RKO (cell line): ENCODE results near the gene PSMD11.
"Not testable (repeated sequence)": the region's sequence is repeated elsewhere in the genome, so short reads cannot be mapped to it uniquely, and the experiment has no call there.

Source experiments
- DNase-seq: peaks from one replicate; pipeline ENCODE4 v3.0.0-alpha.2; 2016; ENCODE audit warnings: low spot score

The PSMD11 gene

GRCh38 chr17:32513579-32513978 is 69.3 kb downstream of the PSMD11 start:
- DNase-seq, result no peak

- DNase-seq, result no peak
Measured at GRCh38 chr17:32514606-32515005, 70.3 kb downstream of the PSMD11 start.

DNA sequence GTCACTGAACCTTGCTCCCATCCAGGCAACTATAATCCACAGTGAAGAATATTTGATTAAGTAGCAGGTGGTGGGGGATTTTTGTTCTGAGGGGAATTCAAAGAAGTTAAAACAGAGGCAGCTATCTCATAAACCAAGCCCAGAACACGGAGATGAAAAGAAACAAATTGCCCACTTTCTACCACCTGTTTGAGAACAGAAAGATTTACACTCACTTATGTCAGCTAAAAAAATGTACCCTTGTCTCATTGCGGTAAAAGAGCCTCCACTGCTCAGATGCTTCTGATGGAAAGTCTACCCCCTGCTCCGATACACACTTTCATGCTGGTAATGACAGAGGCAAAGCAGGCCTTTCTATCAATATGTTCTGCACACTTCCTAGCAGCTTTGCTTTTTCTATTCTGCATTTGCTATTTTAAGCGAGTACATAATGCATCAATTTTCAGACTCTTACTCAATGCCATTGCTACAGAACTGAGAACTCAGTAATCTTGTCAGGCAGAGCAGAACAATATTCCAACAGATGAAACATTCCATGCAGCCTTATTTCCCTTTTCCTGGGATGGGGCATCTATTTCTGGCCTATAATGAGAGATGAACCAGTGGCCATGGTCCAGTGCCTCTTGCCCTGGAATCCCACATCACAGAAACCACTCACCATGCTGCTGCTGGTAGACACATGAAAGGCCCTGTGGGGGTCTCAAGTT is 71.5 kb downstream of the PSMD11 start:
- DNase-seq, result no peak

- DNase-seq, result no peak
Measured at GRCh38 chr17:32516450-32516849, 72.1 kb downstream of the PSMD11 start.

DNA sequence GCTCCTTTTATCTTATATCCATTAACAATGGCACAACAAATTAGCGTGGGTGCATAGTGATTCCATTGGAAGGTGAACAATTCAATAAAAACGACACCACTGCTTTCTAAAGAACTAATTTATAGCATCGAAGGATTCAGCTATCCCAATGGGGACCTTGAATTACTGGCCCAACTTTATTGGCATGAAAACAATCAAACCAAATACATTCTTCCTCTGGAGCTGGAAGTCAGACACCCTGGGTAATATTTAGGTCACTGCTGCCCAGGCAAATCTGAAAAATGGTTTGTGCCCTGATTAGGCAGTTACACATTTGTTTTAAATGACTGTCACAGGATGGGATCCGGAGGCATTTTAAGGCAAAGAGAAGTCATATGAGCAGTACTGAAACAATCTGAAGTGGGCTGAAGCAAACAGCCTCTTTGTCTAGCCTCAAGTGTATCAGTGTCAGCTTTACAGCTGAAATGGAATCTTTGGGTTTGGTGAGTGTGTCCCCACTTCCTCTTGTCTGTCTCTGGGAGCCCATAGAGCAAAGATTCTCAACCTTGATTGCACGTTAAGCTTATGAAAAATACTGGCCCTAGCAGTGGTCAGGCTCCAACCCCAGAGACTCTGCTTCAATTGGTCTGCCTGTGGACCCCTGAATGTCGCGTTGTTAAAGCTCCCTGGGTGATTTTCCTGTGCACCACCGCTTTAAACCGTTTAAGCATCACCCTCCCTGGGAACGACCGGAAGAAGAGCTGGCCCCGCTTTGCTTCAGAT is 72.8 kb downstream of the PSMD11 start:
- DNase-seq, result no peak

DNA sequence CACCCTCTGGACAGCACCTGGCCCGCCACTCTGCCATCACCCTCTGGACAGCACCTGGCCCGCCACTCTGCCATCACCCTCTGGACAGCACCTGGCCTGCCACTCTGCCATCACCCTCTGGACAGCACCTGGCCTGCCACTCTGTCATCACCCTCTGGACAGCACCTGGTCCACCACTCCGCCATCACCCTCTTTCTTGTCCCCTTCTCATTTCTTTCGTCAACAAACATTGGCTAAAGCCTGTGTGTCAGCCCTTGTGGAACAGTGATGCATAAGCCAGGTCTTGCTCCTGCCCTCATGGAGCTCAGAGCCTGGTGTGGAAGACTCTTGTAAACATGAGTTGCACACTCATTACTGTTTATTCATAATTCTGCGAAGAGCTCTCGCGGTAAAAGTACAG is 73.7 kb downstream of the PSMD11 start:
- no peak for DNase-seq

GRCh38 chr17:32518646-32519227 is 74.4 kb downstream of the PSMD11 start:
- DNase-seq, result no peak

DNA sequence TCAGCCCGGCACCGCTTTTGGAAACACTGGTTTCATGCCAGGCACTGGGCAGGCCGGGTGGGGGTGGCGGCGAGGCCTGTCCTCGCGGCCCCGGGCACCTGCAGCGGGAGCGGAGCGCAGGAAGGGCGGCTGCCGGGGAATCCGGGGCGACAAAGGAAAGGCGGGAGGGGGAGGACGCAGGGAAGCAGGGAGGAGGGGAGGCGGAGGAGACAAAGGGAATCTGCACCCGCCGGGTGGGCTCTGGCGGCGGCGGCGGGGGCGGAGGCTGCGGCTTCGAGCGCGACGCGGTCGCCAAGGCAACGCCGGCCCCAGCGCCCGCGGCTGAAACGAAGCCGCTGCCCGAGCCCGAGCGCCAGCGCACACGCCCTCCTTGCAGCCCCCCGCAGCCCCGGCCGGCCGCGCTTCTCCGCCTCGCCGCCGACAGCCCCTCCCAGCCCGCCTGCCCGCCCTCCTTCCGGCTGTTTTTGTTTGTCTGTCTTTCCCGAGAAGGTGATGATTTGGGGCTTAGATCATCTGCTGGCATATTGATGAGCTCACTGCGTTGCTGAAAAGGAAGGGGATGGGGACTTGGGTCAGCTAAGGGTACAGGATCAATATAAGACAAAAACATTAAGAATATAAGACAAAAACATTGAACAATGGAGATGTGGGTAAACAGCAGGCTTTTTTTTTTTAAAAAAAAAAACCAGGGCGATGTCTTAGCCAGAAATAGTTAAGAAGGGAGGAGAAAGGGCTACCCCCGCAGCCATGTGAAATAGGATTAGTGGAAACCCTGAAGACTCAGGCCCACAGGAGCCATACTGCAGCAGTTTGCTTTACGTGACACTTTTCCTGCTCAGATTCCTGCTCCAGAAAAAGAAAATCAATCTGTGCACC is 75.2 kb downstream of the PSMD11 start:
- DNase-seq, result no peak

DNA sequence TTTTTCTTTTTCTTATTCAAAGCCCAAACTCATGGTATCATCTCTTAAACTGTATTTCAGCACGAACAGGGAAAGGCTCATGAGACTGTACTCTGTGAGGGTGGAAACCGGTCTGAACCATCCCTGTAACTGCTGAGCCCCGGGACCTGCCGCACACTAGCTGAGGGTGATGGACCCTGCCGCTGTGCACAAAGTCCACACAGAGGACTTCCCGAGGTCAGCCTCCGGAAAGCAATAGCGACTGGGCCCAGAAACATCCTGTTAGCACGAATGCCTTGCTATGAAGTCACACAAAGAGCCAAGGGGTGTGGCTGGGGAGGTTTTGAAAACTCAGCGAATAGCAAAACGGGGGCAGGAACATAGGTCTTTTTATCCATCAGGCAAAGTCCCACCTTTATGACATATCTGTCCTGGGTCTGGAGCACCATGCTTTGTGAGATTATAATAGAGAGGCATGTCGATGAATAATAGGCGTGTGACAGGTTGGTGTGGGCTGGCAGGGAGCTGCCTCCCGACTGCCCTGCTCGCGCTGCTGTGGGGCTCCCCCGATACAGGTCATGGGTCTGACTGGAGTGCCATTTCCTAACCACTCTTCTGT is 75.9 kb downstream of the PSMD11 start:
- no peak for DNase-seq

DNA sequence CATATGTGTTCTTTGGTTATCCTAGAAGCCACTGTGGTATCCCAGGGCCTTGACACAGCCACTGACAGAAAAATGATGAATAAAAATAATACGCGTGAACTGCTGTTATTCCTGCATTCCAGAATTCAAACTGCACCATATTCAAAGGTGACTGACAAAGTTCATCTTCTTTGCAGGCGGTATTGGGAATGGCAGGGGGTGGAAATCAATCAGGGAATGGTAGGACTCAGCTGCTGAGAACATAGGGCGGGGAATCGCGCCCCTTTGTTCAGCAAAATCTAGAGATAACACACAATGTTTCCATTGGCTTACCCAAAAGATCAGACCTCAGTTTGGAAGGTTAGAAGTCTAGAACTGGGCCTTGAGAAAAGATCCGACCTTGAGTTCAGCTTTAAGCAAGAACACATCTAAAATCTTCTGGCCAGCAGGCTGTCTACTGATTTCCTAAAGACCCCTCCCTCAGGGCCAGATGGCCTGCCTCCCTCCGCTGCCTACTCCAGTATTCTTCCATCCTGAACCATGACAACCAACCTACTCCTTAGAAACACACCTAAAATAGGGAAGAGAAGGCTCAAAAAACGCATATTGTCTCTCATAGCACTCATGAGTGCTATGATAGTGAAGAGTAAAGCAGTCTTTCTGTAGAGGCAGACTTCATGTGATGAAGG is 76.6 kb downstream of the PSMD11 start:
- DNase-seq, result no peak

GRCh38 chr17:32523017-32523680 is 78.8 kb downstream of the PSMD11 start:
- DNase-seq, result no peak

DNA sequence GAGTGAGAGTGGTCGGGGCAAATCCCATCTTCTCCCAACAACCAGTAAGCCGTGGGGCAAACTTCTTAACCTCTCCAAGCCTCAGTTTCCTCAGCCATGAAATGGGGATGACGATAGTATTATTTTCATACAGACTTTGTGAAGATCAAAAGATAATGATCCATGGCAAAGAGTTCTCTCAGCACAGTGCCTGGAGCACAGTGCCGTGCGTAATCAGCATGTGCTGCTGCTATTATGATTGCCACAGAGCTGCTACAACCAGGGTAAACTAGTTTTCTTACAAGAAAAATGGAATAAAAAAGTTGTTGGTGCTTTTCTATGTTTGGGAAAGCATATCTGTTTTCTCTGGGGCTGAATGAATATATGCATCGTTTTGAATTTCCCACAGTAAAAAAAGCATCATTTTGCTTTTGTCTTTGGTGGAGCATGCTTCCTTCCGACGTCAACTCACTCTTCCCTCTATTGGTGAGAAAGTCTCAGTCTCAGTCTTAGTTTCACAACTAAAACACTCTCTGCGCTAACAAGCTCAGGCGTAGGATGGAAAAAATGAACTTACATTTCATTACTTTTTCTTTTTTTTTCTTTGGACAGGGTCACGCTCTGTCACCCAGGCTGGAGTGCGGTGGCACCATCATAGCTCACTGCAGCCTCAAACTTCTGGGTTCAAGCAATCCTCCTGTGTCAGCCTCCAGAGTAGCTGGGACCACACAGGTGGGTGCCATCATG is 79.7 kb downstream of the PSMD11 start:
- DNase-seq, result no peak

DNA sequence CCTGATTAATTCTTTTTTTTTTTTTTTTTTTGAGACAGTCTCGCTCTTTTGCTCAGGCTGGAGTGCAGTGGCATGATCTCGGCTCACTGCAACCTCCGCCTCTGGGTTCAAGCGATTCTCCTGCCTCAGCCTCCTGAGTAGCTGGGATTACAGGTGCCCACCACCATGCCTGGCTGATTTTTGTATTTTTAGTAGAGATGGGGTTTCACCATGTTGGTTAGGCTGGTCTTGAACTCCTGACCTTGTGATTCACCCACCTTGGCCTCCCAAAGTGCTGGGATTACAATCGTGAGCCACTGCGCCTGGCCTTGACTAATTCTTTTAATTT is 80.2 kb downstream of the PSMD11 start:
- not testable (repeated sequence) for DNase-seq

DNA sequence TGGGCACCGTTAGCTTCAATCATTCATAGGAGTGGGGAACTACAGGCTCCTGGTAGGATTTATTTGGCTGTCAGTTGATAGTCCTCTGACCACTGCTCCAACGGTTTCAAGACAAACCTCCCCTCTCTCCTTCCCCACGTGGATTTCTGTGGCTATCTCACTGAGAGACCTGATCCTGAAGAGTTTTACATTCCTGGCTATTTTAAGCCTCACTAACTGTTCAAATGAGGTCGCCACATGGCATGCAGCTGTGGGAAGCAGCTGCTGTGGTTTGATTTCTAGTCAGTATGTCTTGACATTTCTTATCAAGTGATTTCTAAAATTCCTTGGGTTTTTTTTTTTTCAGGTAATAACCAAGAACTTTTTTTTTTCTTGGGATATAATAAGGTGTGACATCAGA is 80.8 kb downstream of the PSMD11 start:
- no peak for DNase-seq

GRCh38 chr17:32527146-32527545 is 82.8 kb downstream of the PSMD11 start:
- no peak for DNase-seq

DNA sequence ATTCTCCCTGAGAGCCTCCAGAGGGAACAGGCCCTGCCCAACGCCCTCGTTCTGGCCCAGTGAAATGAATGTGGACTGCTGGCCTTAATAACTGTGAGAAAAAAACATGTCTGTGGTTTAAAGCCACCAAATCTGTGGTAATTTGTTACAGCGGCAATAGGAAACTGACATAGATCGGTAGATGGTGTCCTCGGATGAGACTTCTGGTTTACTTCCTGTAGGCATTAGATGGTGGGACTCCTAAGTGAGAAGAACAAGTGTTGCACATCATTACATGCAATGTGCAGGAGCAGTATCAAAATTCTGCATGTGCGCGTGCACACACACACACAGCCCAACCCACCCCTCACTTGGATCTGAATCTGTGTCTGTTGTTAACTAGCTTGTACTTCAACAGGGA is 84.5 kb downstream of the PSMD11 start:
- DNase-seq, result no peak

DNA sequence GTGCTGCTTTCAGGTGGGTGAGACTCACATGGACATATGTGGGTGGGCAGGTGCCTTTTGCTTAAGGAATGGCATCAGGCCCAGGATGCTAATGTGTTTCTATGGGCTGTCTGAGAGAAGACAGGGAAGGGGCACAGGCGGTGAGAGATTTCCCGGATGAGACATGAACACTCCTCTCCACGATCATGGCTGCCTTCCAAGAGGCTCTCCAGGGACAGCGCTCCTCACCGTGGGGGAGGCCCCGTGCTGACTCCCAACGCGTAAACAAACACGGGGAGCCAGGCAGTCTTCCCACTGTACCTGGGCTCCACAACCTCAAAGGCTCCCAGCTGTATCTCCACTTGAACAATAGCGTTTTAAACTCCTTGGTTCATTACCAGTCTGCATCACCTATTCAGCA is 85.3 kb downstream of the PSMD11 start:
- no peak for DNase-seq
